Fibroblast of mammary gland (primary cell): ENCODE results near the gene OAF.

Experiments
- DNase-seq: peaks from one replicate; pipeline ENCODE4 v3.0.0-alpha.2; 2010; ENCODE audit warnings: low read depth
- H3K4me3 ChIP-seq: 2 replicates; pipeline ENCODE4 v1.5.1; 2011; ENCODE audit warnings: low read depth, mild to moderate bottlenecking, low read length, moderate library complexity; ENCODE audit not compliant: control insufficient read depth
- TF ChIP-seq, protein P1 (sequence below): conservative IDR thresholded peaks from 2 replicates; pipeline ENCODE4 v1.5.1; 2011; ENCODE audit warnings: low read depth, low read length, inconsistent platforms; ENCODE audit not compliant: control insufficient read depth, insufficient read depth

Gene OAF

DNA sequence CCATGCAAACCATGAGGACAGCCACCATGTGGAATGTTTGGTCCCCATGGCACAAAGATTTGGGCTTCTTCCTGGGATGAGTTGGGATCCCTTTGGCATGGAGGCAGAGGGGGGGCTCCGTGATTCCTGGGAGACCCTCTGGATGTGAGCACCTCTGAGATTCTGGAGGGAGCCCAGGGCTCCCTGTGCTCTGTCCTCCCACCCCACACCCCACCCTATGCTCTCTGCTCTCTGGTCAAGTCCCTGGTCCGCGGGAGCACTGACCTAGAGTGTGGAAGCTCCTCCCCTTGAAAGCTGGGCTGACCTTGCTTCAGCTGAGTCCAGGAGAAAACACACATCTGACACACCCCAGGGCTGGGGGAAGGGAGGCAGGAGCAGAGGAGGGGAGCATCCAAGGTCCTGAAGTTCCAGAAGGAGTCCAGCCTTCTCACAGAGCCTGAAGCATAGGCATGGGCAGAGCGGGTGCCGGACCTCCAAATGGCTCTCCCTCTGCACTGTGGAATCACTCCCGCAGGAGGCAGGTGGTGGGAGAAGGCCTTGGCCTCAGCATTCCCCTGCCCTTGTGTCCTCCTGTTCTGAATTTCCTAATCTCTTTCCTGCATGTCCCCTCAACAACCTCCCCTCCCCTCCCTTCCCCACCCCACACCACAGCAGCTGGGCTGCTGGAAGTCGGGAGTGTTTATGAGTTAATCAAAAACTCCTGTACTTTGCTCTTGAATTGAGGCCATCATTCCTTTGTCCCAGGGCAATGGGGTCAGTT, 25.7 kb upstream of the OAF start:
- peak; percentile 81 for DNase-seq
- no peak overlapping the region for H3K4me3 ChIP-seq
- TF ChIP-seq, protein P1, sequence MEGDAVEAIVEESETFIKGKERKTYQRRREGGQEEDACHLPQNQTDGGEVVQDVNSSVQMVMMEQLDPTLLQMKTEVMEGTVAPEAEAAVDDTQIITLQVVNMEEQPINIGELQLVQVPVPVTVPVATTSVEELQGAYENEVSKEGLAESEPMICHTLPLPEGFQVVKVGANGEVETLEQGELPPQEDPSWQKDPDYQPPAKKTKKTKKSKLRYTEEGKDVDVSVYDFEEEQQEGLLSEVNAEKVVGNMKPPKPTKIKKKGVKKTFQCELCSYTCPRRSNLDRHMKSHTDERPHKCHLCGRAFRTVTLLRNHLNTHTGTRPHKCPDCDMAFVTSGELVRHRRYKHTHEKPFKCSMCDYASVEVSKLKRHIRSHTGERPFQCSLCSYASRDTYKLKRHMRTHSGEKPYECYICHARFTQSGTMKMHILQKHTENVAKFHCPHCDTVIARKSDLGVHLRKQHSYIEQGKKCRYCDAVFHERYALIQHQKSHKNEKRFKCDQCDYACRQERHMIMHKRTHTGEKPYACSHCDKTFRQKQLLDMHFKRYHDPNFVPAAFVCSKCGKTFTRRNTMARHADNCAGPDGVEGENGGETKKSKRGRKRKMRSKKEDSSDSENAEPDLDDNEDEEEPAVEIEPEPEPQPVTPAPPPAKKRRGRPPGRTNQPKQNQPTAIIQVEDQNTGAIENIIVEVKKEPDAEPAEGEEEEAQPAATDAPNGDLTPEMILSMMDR: no peak

DNA sequence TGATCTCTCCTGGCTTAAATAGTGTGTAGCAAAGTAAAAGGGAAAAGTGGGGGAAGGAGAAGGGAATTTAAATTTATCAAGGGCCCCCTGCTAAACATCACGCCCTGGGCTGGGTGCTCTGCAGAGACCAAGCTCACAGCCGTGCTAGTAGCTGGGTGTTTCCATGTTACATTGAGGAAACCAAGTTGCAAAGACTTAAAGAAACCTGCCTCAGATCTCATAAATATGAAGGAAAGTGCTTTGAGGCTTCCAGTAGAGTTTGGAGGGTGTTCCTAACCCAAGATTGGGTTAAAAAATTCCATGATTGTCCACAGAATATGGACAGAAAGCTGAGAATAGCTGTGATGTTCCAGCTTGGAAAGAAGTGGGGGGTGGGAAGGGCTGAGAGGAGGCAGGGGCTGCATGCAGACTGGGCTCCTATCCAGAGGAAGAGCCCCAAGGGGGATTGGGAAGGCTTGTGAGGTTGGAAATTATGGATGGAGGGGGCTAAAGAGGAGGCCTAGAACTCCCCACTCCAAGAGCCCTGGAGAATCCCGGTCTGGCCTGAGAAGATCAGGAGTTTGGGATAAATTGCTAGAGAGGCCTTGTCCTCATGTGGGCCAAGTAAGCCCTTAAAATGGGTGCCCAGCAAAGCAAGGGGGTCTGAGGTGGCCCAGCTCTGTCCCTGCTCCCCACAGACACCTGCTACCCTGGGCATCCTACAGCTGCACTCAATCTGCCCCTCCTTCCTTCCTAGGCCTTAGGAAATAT, 25.0 kb upstream of the OAF start:
- DNase-seq: no peak
- TF ChIP-seq, protein P1: no peak

DNA sequence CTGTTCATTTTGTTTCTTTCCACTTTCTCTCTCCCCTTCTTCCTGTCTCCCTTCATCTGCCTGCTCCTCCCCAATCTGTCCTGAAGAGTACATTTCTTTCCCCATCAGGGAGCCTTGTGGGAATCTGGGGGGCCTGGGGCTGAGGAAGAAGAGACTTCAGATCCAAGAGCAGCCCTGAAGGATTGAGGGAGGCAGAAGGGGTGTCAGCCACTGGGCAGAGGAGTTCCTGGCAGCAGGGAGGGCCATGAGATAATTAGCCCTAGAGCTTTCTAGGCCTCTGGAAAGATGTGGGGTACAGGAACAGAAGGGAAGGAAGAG, 24.4 kb upstream of the OAF start:
- H3K4me3 ChIP-seq: no peak overlapping the region
- no peak for DNase-seq
- TF ChIP-seq, protein P1: no peak

More for the DNA sequence above, 25.0 kb upstream of the OAF start:
- no peak overlapping the region for H3K4me3 ChIP-seq

DNA sequence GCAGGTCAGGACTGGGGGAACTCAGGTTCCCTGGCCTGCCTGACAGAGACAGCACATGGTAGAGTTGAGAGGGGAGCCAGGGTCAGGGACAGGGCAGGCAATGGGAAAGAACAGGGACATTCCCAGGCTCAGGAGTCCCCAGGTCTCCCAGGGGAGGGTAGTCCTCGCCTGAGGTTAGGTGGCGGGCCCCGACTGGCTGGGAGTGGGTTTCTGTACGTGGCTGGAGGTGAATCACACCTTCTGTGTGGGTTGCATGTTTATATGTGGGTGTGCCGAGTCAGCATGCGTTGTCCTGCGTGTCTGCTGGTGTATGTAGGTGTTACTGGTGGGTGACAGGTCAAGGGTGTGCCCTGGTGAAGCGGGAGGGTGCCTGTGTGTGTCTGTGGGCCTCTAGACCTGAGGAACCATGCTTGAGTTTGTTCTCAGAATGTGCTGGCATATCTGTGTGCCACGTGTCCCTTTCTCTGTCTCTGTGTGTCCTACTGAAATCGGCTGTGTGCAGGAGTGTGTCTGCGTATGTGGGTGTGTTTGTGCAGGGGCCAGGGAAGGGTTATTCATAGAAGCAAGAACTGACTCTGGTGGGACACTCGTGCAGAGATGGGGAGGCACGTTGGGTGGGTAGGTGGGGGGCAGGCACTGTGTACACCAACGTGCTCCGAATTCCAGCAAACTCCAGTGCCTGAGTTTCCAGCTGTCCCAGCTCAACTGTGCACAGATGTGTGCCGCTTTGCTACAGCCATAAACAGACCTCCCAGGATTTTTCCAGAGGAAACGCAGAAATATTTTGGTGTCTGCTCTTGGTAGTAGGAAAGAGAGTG, 23.8 kb upstream of the OAF start:
- peak; percentile 77 for DNase-seq
- TF ChIP-seq, protein P1: no peak
- H3K4me3 ChIP-seq: no peak overlapping the region

DNA sequence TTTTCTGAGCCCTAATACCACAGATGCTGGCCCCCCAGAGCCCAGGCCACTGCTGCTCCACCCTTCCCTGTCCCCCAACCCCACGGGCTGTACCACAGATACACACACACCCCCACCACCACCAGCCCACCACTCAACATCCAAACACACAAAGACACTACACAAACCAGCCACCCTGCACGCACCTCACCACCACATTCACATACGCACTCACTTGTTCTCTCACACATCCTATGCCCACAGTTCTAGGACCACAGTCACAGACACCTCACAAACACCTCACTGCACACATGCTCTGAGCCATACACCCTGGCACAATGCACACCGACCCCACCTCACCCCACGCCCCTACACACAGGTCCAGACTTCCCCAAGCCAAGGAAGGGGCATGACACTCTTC, 22.5 kb upstream of the OAF start:
- TF ChIP-seq, protein P1: no peak
- no peak for DNase-seq

DNA sequence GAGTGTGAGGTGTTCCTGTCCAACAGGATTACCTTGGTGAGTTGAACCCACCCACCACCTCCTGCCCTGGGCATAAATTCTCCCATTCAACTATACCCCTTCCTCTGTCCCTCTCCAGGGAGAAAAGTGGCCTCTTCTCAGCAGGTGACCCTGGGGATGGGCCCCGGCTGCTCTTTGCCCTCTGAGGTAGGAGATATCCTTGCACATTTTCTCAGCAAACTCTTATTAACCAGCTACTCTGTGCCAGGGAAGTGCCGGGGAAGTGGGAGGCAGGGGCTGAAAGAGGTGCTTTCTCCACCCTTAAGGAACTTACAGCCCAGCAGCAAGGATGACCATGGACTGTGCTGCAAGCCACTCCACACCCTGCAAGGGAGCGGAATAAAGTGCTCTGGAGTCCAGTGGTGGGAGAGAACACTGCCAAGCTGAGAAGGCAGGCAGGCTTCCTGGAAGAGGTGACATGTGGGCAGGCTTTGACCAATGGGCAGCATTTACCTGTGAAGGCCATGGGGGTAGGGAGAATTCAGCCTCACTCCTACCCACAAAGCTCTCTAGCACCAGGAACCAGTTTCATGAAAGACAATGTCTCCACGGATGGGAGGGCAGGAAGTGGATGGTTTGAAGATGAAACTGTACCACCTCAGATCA, 21.9 kb upstream of the OAF start:
- no peak for DNase-seq
- H3K4me3 ChIP-seq: no peak overlapping the region
- TF ChIP-seq, protein P1: no peak

More for the DNA sequence above, 22.5 kb upstream of the OAF start:
- H3K4me3 ChIP-seq: no peak overlapping the region
